Breast epithelium (tissue), 3 donors: ENCODE measurements around the gene CPNE7.

Source experiments
- CTCF ChIP-seq, 3 donors: fragments of 450-650 bp; IDR thresholded peaks; one replicate each; pipeline ENCODE4 v1.5.1; 2016 to 2017; ENCODE audit warnings: antibody characterized with exemption in 3 of 3, mild to moderate bottlenecking in 3 of 3, moderate library complexity in 3 of 3
- POLR2A ChIP-seq: fragments of 450-650 bp; IDR thresholded peaks from one replicate; pipeline ENCODE4 v1.6.1; 2016; ENCODE audit warnings: antibody characterized with exemption, mild to moderate bottlenecking, moderate library complexity
- POLR2AphosphoS5 ChIP-seq, 3 donors: sonication (generic); formaldehyde crosslinking; IDR thresholded peaks; one replicate each; pipeline ENCODE4 v1.6.1; 2017; ENCODE audit warnings: antibody characterized with exemption in 3 of 3

- TF ChIP-seq CTCF (IDR thresholded peaks at IDR 0.05): no peak
- no peak for TF ChIP-seq POLR2AphosphoS5 (IDR thresholded peaks at IDR 0.05)
- TF ChIP-seq POLR2A: no peak
Observed at GRCh38 chr16:89643769-89644300, 68.3 kb downstream of the CPNE7 start.
